Osteocyte (in vitro differentiated cells): ENCODE data around the gene ASAP2. TPM values are rescaled to one million over a fixed set of nuclear protein-coding genes. Genes with fewer than 3 reads are reported as not detected.

Experiments
- DNase-seq: peaks from one replicate; pipeline ENCODE4 v3.0.0; 2021; ENCODE audit warnings: mixed read lengths; ENCODE audit not compliant: unreplicated experiment; ENCODE audit errors: extremely low spot score
- H3K27ac Mint-ChIP-seq: one replicate; pipeline ENCODE4 v1.8.0; 2021; ENCODE audit warnings: mild to moderate bottlenecking, mixed read lengths; ENCODE audit not compliant: unreplicated experiment
- H3K27me3 Mint-ChIP-seq: one replicate; pipeline ENCODE4 v1.8.0; 2021; ENCODE audit warnings: mixed read lengths; ENCODE audit not compliant: unreplicated experiment
- H3K36me3 Mint-ChIP-seq: one replicate; pipeline ENCODE4 v1.8.0; 2021; ENCODE audit warnings: mixed read lengths; ENCODE audit not compliant: unreplicated experiment
- H3K4me1 Mint-ChIP-seq: one replicate; pipeline ENCODE4 v1.8.0; 2021; ENCODE audit warnings: mixed read lengths; ENCODE audit not compliant: unreplicated experiment
- H3K4me3 Mint-ChIP-seq: one replicate; pipeline ENCODE4 v1.8.0; 2021; ENCODE audit warnings: mild to moderate bottlenecking, moderate library complexity, mixed read lengths; ENCODE audit not compliant: unreplicated experiment
- H3K9me3 Mint-ChIP-seq: one replicate; pipeline ENCODE4 v1.8.0; 2021; ENCODE audit warnings: mixed read lengths; ENCODE audit not compliant: unreplicated experiment
- total RNA-seq: library from RNA; stranded (reverse); gene quantifications from 2 replicates; pipeline ENCODE4 v1.2.1, GENCODE V29; 2021
- TF ChIP-seq, protein P1 (sequence below): fragments of 200-600 bp; sonication (generic); IDR thresholded peaks from 2 replicates; pipeline ENCODE4 v1.5.0; 2021; ENCODE audit warnings: antibody characterized with exemption, mild to moderate bottlenecking, moderate library complexity

The ASAP2 gene
- total RNA-seq, 1 donor from 2014 or later, result 91.0 TPM

DNA sequence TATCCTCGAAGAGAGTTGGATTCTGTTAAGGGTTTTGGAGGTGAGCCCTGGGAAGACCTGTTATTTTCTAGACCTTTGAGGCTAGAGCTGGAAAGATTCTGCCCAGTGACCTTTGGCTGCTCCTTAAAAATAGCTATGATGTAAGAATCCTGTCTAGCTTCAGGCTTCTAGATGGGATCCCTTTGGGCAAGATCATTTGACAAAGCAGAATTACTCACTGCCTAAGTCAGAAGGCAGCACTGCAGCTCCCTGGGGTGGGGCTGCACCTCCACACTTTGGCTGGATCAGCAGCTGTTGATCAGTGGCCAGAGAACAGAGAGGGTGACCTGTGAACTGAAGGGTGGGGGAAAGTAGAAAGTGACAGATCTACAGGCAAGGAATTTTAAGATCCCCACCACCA is 103.8 kb downstream of the ASAP2 start:
- no peak for DNase-seq
- Mint-ChIP-seq H3K4me3 (peak overlapping the region; percentile 28), H3K27ac (peak overlapping the region; percentile 98), H3K4me1 (peaks cover 65% of the 10 kb centered on the region), H3K9me3 (no peaks in the 10 kb centered on the region), H3K36me3 (peaks cover 1% of the 10 kb centered on the region), H3K27me3 (no peaks in the 10 kb centered on the region)
- TF ChIP-seq, protein P1, sequence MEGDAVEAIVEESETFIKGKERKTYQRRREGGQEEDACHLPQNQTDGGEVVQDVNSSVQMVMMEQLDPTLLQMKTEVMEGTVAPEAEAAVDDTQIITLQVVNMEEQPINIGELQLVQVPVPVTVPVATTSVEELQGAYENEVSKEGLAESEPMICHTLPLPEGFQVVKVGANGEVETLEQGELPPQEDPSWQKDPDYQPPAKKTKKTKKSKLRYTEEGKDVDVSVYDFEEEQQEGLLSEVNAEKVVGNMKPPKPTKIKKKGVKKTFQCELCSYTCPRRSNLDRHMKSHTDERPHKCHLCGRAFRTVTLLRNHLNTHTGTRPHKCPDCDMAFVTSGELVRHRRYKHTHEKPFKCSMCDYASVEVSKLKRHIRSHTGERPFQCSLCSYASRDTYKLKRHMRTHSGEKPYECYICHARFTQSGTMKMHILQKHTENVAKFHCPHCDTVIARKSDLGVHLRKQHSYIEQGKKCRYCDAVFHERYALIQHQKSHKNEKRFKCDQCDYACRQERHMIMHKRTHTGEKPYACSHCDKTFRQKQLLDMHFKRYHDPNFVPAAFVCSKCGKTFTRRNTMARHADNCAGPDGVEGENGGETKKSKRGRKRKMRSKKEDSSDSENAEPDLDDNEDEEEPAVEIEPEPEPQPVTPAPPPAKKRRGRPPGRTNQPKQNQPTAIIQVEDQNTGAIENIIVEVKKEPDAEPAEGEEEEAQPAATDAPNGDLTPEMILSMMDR, result no peak

DNA sequence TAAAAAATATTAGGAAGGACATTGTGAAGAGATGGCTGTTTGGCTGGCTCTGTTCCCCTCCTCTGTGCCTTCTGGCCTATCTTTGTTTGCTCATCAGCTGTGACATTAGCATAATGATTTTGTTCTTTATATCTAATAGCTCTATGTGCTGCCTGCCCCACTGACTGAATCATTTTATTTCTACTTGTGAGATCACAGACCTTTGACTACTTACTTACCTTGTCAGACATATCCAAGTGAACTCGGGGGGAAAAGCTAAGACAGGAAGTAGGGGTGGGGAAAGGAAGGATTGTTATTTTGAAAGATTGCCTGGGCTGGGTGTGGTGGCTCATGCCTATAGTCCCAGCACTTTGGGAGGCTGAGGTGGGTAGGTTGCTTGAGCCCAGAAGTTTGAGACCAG is 104.2 kb downstream of the ASAP2 start:
- H3K4me1 Mint-ChIP-seq, result peaks cover 65% of the 10 kb centered on the region
- peaks cover 1% of the 10 kb centered on the region for H3K36me3 Mint-ChIP-seq
- H3K4me3 Mint-ChIP-seq, result no peak overlapping the region
- no peaks in the 10 kb centered on the region for H3K9me3 Mint-ChIP-seq
- peak overlapping the region; percentile 98 for H3K27ac Mint-ChIP-seq
- DNase-seq, result no peak
- no peaks in the 10 kb centered on the region for H3K27me3 Mint-ChIP-seq
- TF ChIP-seq, protein P1, result no peak

DNA sequence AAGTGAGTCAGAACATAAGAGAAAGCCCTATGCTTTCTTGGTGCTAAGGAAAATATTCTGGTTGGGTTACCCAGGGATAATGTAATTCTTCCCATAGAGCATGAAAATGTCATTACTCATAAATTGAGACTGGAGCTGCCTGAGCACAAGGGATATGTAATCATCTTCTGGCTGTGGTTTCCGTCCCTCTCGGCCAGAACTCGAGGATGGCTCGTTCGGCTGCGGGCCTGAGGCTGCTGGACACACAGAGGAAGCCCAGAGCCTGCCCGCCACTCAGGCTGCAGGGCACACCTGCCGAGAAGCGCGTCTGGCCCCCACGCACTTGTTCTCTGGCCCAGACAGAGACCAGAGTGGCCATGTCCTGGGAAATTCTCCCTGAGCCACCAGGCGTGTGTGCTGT is 104.9 kb downstream of the ASAP2 start:
- Mint-ChIP-seq H3K4me3 (peak overlapping the region; percentile 22), H3K27ac (peak overlapping the region; percentile 98), H3K36me3 (peaks cover 1% of the 10 kb centered on the region), H3K4me1 (peaks cover 62% of the 10 kb centered on the region), H3K9me3 (no peaks in the 10 kb centered on the region), H3K27me3 (no peaks in the 10 kb centered on the region)
- TF ChIP-seq, protein P1, result no peak
- DNase-seq, result no peak

DNA sequence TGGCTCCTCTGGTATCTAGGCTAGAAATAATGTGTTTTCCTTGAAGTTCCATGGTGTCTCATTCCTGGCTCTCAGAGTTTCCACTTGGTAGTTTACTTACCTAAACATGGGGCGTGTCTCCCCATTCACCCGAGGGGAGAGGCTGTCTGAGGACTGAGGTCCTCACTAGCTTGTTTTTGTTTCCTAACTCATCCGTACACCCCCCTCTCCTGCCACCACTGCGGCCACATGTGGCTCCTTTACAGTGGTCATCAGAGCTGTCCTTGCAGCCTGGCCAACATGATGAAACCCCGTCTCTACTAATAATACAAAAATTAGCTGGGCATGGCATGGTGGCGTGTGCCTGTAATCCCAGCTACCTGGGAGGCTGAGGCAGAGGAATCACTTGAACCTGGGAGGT is 106.0 kb downstream of the ASAP2 start:
- Mint-ChIP-seq H3K36me3 (peaks cover 1% of the 10 kb centered on the region), H3K27me3 (no peaks in the 10 kb centered on the region), H3K4me1 (peaks cover 60% of the 10 kb centered on the region), H3K4me3 (no peak overlapping the region), H3K27ac (peak overlapping the region; percentile 98), H3K9me3 (no peaks in the 10 kb centered on the region)
- TF ChIP-seq, protein P1, result no peak
- no peak for DNase-seq

DNA sequence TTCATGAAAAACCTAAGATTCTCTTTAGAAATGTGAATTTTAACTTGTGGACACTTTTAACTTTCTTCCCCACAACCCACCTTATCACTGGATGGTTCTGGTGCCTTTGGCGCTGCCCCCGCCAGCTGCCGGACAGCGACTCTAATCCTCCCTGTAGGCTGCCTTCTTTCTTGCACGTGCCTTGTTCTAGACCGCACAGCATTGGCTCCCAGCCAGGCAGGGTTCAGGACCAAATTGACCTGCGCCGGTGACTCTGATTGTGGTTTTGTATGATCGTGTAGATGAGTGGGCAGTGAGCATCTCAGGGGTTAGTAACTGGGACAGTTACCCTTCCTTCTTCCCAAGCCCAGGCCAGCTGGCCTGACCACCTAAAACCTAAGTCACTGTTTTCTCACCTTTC is 106.8 kb downstream of the ASAP2 start:
- Mint-ChIP-seq H3K4me1 (peaks cover 51% of the 10 kb centered on the region), H3K36me3 (peaks cover 1% of the 10 kb centered on the region), H3K4me3 (no peak overlapping the region), H3K27ac (no peak overlapping the region), H3K27me3 (no peaks in the 10 kb centered on the region), H3K9me3 (no peaks in the 10 kb centered on the region)
- DNase-seq, result no peak
- TF ChIP-seq, protein P1, result no peak
